ENCODE measurements around the gene CIAPIN1.

Gene CIAPIN1

GRCh38 chr16:57447186-57447962 lies at the start of gene CIAPIN1, which contains the start of gene COQ9:
Gene CIAPIN1, minus strand, starts transcription at chr16:57447385. Its CDS starts 6,457 bp downstream, at chr16:57440928.
Gene COQ9, plus strand, starts transcription at chr16:57447479. Its CDS starts 27 bp downstream, at chr16:57447506.
- DNase-seq, result peak; percentile 47

GRCh38 chr16:57493767-57494166 lies 46.6 kb upstream of the CIAPIN1 start:
- DNase-seq, result no peak

DNA sequence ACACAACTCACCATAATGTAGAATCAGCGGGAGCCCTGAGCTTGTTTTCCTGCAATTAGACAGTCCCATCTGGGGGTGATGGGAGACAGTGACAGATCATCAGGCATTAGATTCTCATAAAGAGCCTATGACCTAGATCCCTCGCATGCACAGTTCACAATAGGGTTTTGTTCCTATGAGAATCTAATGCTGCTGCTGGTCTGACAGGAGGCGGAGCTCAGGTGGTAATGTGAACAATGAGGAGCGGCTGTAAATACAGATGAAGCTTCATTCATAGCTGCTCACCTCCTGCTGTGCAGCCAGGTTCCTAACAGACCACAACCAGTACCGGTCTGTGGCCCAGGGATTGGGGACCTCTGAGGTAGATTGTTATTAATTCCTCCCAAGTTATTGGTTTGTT lies 42.0 kb upstream of the CIAPIN1 start:
- no peak for DNase-seq

DNA sequence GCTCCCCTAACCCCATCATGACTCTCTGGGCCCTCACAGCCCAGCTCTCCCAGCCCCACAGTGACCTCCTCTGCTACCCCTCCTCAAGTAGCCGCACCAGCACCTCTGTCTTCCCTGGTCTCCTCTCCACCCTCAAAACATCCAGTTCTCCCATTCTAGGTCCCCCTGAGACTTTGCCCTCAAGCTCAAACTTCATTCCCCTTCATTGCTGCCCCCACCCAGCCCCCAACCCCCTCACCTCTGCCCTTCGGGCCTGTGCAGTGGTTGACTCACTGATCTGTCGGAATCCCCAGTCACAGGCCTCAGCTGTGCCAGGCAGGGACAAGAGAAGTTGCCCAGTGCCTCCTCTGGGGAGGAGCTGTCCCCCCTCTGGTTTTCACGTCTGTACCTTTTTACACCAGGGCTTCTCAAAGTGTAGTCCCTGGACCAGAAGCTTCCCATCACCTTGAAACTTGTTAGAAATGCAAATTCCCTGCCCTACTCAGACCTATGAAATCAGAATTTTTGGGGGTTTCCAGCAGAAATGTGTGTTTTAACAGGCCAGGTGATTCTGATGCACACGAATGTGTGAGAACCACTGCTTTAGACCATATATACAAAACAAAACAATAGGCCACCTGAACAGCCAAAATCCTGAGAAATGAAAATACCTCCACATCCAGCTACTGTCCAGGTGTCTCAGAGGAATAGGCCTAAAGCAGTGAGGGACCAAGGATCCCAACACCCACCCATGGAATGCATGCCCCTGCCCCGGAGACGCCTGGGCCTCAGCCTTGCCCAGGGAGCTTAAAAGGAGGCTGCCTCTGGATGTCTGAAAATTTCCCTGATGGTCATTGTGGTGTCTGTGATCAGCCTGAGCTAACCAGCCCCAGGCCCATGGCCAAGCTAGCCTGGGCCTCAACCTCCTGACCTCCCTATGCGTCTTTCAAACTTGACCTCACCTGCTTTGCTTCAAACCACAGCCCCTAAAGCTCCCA lies 40.0 kb upstream of the CIAPIN1 start:
- DNase-seq, result no peak

- no peak for DNase-seq
Observed at GRCh38 chr16:57485916-57486857, 39.0 kb upstream of the CIAPIN1 start, which contains the start of gene DOK4. Gene DOK4, minus strand, starts transcription at chr16:57486493. Its CDS starts 6,986 bp downstream, at chr16:57479507.

DNA sequence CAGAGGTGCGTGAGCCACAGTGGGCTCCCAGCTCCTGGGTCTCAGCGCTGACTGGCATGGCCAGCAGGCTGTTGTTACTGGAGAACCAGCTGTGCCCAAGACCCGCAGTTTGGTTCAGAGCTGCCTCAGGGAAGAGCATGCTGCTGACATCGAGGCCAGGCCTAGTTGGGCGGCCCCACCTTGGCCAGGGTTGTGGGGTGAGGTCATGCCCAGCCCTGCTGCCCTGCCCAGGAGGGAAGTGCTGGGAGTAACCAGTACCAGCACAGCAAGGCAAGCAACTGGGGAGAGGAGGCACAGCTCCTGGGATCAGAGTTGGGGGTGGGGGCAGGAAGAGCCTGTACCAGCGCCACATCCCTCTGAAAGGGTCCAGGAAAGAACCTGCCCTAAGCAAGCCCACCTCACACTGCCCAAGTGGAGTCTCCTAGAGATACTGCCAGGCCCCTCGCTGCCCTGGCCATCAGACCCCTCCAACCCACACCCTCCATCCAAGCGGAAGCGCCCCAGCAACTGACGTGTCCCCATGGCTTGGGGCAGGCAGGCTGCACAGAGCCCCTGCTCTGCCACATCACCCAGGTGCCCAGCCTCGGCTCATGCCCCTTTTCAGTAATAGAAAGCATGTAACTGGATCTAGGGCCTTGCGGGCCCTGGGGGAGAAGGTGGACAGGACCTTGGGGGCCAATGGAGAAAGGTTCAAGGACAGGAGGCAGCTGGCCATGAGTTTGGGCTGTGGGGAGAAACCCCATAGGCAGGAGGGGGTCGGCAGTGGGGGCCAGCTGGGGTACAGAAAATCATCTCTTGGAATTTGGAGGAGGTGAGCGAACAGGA lies 38.1 kb upstream of the CIAPIN1 start:
- no peak for DNase-seq

DNA sequence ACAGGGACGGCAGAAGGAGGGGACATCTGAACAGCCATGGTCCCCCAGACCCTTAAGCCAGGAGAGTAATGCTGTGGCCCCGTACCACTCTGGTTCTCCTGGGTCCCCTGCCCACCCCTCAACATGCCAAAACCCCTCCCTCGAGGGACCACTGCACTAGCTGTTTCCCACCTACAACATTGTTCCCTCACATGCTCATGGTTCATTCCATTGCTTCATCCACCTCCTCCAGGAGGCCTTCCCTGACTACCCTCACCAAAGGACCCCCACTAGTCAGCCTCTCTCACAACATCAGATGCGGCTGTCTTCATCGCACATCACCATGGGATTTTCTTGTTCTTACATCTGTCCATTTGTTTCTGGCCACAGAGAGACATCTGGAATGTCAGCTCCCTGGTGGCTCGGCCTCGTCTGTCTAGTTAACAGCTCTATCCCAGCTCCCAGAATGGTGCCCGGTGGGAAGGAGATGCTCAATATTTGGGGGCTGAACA lies 37.4 kb upstream of the CIAPIN1 start:
- DNase-seq, result no peak

DNA sequence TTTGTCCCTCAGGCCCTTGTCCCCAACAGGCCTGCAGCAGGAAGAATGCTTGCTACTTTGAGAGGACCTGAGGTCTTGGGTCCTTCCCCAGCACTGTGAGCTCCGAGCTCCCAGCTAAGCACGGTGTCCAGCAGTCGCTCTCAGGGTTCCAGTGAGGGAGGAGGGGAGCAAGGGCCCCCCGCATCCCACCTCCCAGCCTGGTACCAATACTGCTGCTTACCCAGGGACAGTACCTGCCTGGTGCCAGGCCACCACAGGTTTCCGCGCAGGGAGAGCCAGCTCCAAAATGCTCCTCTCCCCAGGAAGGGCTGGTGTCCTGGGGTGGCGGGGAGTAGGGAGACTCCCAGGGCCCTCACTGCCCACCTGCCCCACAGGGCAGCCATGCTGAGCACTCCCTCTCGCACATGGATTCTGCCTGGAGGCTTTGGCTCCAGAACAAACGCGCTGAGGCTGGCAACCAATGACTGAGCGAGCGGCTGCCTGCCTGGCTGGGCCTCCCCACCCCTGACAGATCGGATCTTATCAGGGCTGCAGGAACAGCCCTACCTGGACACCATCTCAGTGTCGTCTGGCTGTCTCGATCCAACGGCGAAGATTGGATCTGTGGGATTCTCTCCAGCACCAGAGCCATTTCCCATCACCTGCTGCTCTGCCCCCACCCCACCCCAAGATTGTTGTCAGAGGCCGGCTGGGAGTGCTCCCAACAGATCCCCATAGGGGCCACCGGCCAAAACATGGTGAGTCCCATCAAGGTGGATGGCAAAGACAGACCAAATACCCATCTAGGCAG lies 36.7 kb upstream of the CIAPIN1 start:
- no peak for DNase-seq

DNA sequence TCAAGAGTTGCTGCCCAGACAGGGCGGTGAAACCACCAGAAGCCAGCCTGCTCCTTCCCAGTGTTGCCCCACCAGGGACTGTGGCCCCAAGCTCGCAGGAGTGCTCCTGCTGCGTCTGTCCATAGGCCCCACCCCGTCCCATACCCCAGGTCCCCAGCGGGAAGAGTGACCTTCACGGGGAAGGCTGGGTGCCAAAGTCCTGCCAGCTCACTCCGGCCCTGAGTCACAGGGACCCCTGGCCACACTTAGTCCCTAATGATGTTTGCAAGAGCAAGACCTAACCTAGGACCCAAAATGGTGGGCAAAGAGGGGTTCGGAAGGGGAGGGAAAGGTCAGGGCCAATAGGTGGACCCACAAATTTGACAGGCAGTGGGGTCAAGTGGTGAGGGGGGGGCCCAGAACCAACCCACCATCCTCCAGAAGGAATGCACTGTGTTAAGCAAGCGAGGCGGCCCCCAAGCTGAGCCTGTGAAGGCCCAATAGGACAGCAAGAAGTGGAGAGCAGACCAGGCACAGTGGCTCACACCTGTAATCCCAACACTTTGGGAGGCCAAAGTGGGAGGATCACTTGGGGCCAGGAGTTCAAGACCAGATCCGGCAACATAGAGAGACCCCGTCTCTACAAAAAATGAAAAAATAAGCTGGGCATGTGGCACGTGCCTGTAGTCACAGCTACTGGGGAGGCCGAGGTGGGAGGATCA lies 35.8 kb upstream of the CIAPIN1 start:
- DNase-seq, result no peak

DNA sequence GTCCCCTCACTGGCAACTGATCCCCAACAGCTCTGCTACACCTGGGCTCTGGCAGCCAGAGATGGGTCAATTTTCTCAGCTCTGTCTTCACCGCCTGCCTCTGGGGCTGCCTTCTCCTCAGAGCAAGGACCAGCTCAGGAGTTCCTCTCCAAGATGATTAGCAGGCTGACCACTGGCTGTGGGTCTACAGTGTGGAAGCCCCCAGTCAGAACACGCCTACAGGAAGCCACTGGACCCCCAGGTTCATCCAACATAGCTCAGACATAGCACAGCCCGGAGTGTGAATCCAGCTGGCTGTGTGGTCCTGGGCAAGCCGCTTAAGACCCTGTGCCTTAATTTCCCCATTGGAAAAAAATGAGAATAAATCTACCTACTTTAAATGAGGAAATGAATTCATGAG lies 34.2 kb upstream of the CIAPIN1 start:
- DNase-seq, result no peak

DNA sequence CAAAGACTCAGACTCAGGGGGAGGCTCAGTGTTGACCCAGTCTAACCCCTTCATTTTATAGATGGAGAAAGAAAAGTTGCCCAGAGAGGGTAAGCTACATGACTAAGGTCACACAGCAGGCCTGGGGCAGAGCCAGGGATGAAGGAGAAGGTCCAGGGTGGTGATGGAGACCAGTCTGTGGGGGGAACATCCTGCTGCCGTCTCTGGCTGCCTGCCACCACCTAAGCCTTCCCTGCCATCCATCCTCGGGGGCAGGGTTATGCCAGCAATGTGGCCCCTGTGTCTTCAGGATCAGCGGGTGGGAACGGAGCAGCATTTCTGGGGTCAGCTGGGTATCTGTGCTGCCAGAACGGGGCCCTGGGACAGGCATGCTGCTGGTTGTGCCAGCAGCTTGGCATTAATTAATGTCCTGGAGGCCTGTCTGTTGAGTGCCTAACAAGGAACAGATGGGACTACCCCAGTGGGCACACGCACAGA lies 33.6 kb upstream of the CIAPIN1 start:
- DNase-seq, result peak; percentile 6

- DNase-seq, result no peak
Observed at GRCh38 chr16:57479976-57480753, 33.0 kb upstream of the CIAPIN1 start.

DNA sequence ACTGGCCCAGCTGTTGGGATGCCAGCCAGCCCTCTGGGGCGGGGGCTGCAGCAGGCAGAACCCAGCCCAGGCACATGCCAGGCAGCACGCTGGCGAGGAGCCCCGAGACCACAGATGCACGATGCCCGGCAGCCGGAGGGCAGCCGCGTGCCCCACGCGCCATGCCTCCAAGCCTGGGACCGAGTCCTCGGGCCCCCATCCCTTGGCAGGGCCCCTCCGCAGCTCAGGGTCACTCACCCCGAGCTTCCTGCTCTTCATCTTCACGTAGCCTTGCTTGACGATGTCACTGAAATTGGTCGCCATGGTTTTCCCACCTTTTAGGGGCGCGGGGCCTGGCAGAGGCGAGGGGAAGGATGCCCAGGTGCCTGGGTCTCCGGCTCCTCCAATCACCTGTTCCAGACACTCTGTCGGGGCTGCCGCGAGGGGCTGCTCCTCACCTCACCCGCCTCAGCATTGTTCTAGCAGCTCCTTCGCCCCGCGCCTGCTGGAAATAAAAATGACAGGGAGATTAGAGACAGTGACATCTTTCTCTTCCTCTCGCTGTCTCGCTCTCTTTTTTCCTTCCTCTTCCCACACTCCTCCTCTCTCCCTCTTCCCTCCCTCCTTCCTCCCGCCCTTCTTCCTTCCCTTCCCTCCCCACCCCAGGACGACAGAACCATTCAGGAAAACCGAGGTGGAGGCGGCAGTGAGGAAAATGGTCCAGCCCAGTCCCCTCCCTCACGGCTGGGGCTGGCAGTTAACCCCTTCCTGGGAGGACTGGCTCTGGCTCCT lies 32.2 kb upstream of the CIAPIN1 start:
- DNase-seq, result peak; percentile 2

- DNase-seq, result no peak
Observed at GRCh38 chr16:57478396-57479204, 31.4 kb upstream of the CIAPIN1 start.

- no peak for DNase-seq
Observed at GRCh38 chr16:57477531-57478202, 30.5 kb upstream of the CIAPIN1 start.

Data from NCI-H446 treated with DMSO at 0.1 percent for 48 hours (cell line).